Measurements from ENCODE around the gene SLC32A1.
A peak's percentile ranks its signal among the peaks of the same experiment; 100 is the strongest.

The SLC32A1 gene

GRCh38 chr20:38730167-38730988, 6.1 kb downstream of the SLC32A1 start:
- H2AFZ ChIP-seq: peak overlapping the region; percentile 54
- peaks cover 10% of the 10 kb centered on the region for H3K4me1 ChIP-seq
- TF ChIP-seq CTCF (IDR thresholded peaks at IDR 0.05): no peak
- H3K9ac ChIP-seq: no peak overlapping the region
- H3K9me3 ChIP-seq (ENCODE audit: control insufficient read depth, low read length): no peaks in the 10 kb centered on the region
- H3K36me3 ChIP-seq (ENCODE audit: control insufficient read depth, insufficient read depth, low read length): no peaks in the 10 kb centered on the region
- no peak overlapping the region for H3K27ac ChIP-seq
- peaks cover 25% of the 10 kb centered on the region for H3K27me3 ChIP-seq (ENCODE audit: control insufficient read depth, insufficient read depth, low read length)
- no peak overlapping the region for H3K4me3 ChIP-seq (ENCODE audit: low read depth, low read length)
- H3K4me2 ChIP-seq (ENCODE audit: low read length): peak overlapping the region; percentile 42
- no peaks in the 10 kb centered on the region for H3K79me2 ChIP-seq

GRCh38 chr20:38730989-38731737, 6.9 kb downstream of the SLC32A1 start:
- Histone ChIP-seq H3K9me3 (ENCODE audit: control insufficient read depth, low read length) (no peaks in the 10 kb centered on the region), H3K27me3 (ENCODE audit: control insufficient read depth, insufficient read depth, low read length) (peaks cover 19% of the 10 kb centered on the region), H3K4me2 (ENCODE audit: low read length) (peak overlapping the region; percentile 42), H2AFZ (peak overlapping the region; percentile 54), H3K36me3 (ENCODE audit: control insufficient read depth, insufficient read depth, low read length) (no peaks in the 10 kb centered on the region), H3K27ac (no peak overlapping the region), H3K9ac (peak overlapping the region; percentile 21), H3K4me1 (peaks cover 10% of the 10 kb centered on the region), H3K4me3 (ENCODE audit: low read depth, low read length) (peak overlapping the region; percentile 30), H3K79me2 (no peaks in the 10 kb centered on the region)
- peak; percentile 97 for TF ChIP-seq CTCF (IDR thresholded peaks at IDR 0.05)

- H3K4me2 ChIP-seq (ENCODE audit: low read length): no peak overlapping the region
- peaks cover 13% of the 10 kb centered on the region for H3K27me3 ChIP-seq (ENCODE audit: control insufficient read depth, insufficient read depth, low read length)
- no peak overlapping the region for H3K4me3 ChIP-seq (ENCODE audit: low read depth, low read length)
- TF ChIP-seq CTCF (IDR thresholded peaks at IDR 0.05): no peak
- peak overlapping the region; percentile 21 for H3K9ac ChIP-seq
- H3K9me3 ChIP-seq (ENCODE audit: control insufficient read depth, low read length): no peaks in the 10 kb centered on the region
- peaks cover 10% of the 10 kb centered on the region for H3K4me1 ChIP-seq
- peak overlapping the region; percentile 54 for H2AFZ ChIP-seq
- H3K27ac ChIP-seq: no peak overlapping the region
- H3K36me3 ChIP-seq (ENCODE audit: control insufficient read depth, insufficient read depth, low read length): no peaks in the 10 kb centered on the region
- H3K79me2 ChIP-seq: no peaks in the 10 kb centered on the region
Measured at GRCh38 chr20:38731738-38732113, 7.4 kb downstream of the SLC32A1 start.

- H3K36me3 ChIP-seq (ENCODE audit: control insufficient read depth, insufficient read depth, low read length): no peaks in the 10 kb centered on the region
- H3K27ac ChIP-seq: no peak overlapping the region
- TF ChIP-seq CTCF (IDR thresholded peaks at IDR 0.05): no peak
- no peak overlapping the region for H3K4me3 ChIP-seq (ENCODE audit: low read depth, low read length)
- H2AFZ ChIP-seq: no peak overlapping the region
- H3K4me1 ChIP-seq: peaks cover 10% of the 10 kb centered on the region
- H3K9ac ChIP-seq: no peak overlapping the region
- H3K4me2 ChIP-seq (ENCODE audit: low read length): no peak overlapping the region
- H3K79me2 ChIP-seq: no peaks in the 10 kb centered on the region
- H3K27me3 ChIP-seq (ENCODE audit: control insufficient read depth, insufficient read depth, low read length): peaks cover 13% of the 10 kb centered on the region
- no peaks in the 10 kb centered on the region for H3K9me3 ChIP-seq (ENCODE audit: control insufficient read depth, low read length)
Measured at GRCh38 chr20:38732981-38733380, 8.7 kb downstream of the SLC32A1 start.

Measured in parathyroid adenoma (tissue), 2 donors.